ENCODE data around the gene NDFIP2. TPM values are rescaled to one million over a fixed set of nuclear protein-coding genes. Genes with fewer than 3 reads are reported as not detected.

Gene NDFIP2
- total and polyA plus RNA-seq, 10 of the 15 experiments (the other 5 are each of a cell fraction or from before 2014, with no cell fraction given), result 17.9 to 57.2 (median 30.6) TPM

DNA sequence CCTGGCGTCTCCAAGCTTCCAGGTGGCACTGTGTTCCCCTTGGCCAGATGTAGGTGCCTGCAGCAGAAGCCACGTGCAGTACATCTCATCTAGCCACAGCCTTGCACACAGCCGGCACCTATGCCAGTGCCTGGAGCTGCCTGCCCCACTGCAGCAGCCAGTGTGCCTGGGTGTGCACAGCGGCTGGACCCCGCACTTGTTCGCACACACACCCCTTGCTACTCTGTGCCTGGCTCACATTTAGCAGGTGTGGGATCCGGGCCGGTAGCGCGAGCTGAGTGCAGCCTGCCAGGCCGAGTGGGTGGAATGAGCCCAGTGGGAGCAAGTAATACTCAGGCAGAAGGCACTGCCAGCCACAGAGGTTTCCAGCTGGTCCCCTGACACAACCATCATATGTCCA is 48.0 kb upstream of the NDFIP2 start:
- H3K4me1 ChIP-seq (ENCODE audit: control insufficient read depth, insufficient read depth, low read length), result no peaks in the 10 kb centered on the region
- TF ChIP-seq BMI1 (IDR thresholded peaks at IDR 0.05; ENCODE audit: borderline replicate concordance) (no peak), NFYB (IDR thresholded peaks at IDR 0.05; ENCODE audit: insufficient read depth, low read depth, low read length) (no peak), HDAC2 (IDR thresholded peaks at IDR 0.05) (no peak), EP300 (IDR thresholded peaks at IDR 0.05; ENCODE audit: borderline replicate concordance in 1 of 2, control insufficient read depth in 1 of 2, low read depth in 2 of 2, low read length in 2 of 2) (no peak), CBFB (IDR thresholded peaks at IDR 0.05; ENCODE audit: low read depth) (no peak), FOXM1 (IDR thresholded peaks at IDR 0.05; ENCODE audit: low read depth, low read length) (no peak)
- TF ChIP-seq, protein P1, sequence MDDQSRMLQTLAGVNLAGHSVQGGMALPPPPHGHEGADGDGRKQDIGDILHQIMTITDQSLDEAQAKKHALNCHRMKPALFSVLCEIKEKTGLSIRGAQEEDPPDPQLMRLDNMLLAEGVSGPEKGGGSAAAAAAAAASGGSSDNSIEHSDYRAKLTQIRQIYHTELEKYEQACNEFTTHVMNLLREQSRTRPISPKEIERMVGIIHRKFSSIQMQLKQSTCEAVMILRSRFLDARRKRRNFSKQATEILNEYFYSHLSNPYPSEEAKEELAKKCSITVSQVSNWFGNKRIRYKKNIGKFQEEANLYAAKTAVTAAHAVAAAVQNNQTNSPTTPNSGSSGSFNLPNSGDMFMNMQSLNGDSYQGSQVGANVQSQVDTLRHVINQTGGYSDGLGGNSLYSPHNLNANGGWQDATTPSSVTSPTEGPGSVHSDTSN (IDR thresholded peaks at IDR 0.05; ENCODE audit: insufficient replicate concordance, low read depth, low read length), result no peak
- TF ChIP-seq, protein P2, sequence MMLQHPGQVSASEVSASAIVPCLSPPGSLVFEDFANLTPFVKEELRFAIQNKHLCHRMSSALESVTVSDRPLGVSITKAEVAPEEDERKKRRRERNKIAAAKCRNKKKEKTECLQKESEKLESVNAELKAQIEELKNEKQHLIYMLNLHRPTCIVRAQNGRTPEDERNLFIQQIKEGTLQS (IDR thresholded peaks at IDR 0.05; ENCODE audit: borderline replicate concordance, extremely low read depth, low read depth, low read length), result no peak
- TF ChIP-seq, protein P3, sequence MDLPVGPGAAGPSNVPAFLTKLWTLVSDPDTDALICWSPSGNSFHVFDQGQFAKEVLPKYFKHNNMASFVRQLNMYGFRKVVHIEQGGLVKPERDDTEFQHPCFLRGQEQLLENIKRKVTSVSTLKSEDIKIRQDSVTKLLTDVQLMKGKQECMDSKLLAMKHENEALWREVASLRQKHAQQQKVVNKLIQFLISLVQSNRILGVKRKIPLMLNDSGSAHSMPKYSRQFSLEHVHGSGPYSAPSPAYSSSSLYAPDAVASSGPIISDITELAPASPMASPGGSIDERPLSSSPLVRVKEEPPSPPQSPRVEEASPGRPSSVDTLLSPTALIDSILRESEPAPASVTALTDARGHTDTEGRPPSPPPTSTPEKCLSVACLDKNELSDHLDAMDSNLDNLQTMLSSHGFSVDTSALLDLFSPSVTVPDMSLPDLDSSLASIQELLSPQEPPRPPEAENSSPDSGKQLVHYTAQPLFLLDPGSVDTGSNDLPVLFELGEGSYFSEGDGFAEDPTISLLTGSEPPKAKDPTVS (IDR thresholded peaks at IDR 0.05; ENCODE audit: low read depth, low read length), result no peak
- no peaks in the 10 kb centered on the region for H3K27me3 ChIP-seq (replicated peaks in 1 of 2; ENCODE audit: control insufficient read depth in 2 of 2, insufficient read depth in 2 of 2, low read length in 1 of 2)
- H2AFZ ChIP-seq (ENCODE audit: control insufficient read depth, low read depth, low read length), result no peak overlapping the region
- ChIA-PET RAD21 (ENCODE audit: unreplicated experiment) (interaction anchor here (1.5 to 1.9 kb wide), 2 partner anchors 8 to 108 kb away, joined by 4 to 7 read pairs; no protein-coding TSS in a partner anchor), SMC1A (ENCODE audit: uncharacterized antibody, unreplicated experiment) (interaction anchor here (0.9 to 3.5 kb wide), 6 partner anchors 9 to 107 kb away, joined by 3 to 20 read pairs (median 6); no protein-coding TSS in a partner anchor), CTCF (interaction anchor here (0.6 to 13.6 kb wide), 3 partner anchors 9 to 100 kb away, joined by 3 to 564 read pairs (median 19); no protein-coding TSS in a partner anchor), POLR2A (interaction anchor here (0.8 to 0.9 kb wide), 3 partner anchors 106 to 119 kb away, joined by 3 to 4 read pairs (median 3); no protein-coding TSS in a partner anchor)
- DNase-seq (ENCODE audit: low read depth, low spot score) (no peak), FAIRE-seq (no peak), ATAC-seq (no peak)
- WGBS (ENCODE audit: insufficient coverage, insufficient replicate concordance, low lambda C conversion rate, missing lambda C conversion rate), result 85% methylated on average over 11 of the region's 11 CpGs
- no TSS peak for BruUV-seq (replicated peaks)
- H3K27ac ChIP-seq (ENCODE audit: control insufficient read depth, insufficient read depth), result no peak overlapping the region
- H3K36me3 ChIP-seq (ENCODE audit: control insufficient read depth in 2 of 2, insufficient read depth in 2 of 2, low read length in 1 of 2), result no peaks in the 10 kb centered on the region
- no peaks in the 10 kb centered on the region for H3K9me3 ChIP-seq (replicated peaks; ENCODE audit: control insufficient read depth, insufficient read depth, low read length)
- intact Hi-C loops (cut with micrococcal nuclease; ENCODE audit: unreplicated experiment), result no loop called here
- no peaks in the 10 kb centered on the region for H3K79me2 ChIP-seq (ENCODE audit: control insufficient read depth, insufficient read depth, low read length)
- in situ Hi-C loops (cut with MboI), result no loop called here
- H4K20me1 ChIP-seq (ENCODE audit: control insufficient read depth, insufficient read depth), result no peaks in the 10 kb centered on the region
- H3K9ac ChIP-seq (ENCODE audit: control insufficient read depth, insufficient read depth, low read length), result no peak overlapping the region
- no peak overlapping the region for H3K4me2 ChIP-seq (ENCODE audit: control insufficient read depth, insufficient read depth)
- no peak overlapping the region for H3K4me3 ChIP-seq
